SK-N-SH treated with all-trans-retinoic acid at 6 μM for 48 hours (cell line): ENCODE data around the gene CUBN.

ENCODE experiments used
- ATAC-seq: fragments of 200-7000 bp; cut with Tn5 transposase; 3 replicates; pipeline ENCODE4 v1.9.1; 2020; ENCODE audit warnings: mild to moderate bottlenecking, moderate library complexity
- ARNTL ChIP-seq: fragments of 450-650 bp; formaldehyde crosslinking; IDR thresholded peaks from 2 replicates; pipeline ENCODE4 v1.5.0; 2020; ENCODE audit warnings: low read depth, mild to moderate bottlenecking, moderate library complexity, borderline replicate concordance
- BACH2 ChIP-seq: fragments of 250-450 bp; sonication (Bioruptor Pico); IDR thresholded peaks from 2 replicates; pipeline ENCODE4 v1.9.0; 2021; ENCODE audit warnings: mild to moderate bottlenecking, borderline replicate concordance
- CSDC2 ChIP-seq: fragments of 250-450 bp; sonication (Bioruptor Pico); IDR thresholded peaks from 2 replicates; pipeline ENCODE4 v1.5.0; 2020; ENCODE audit warnings: mild to moderate bottlenecking, moderate library complexity
- ESRRG ChIP-seq: fragments of 250-450 bp; sonication (Bioruptor Pico); IDR thresholded peaks from 2 replicates; pipeline ENCODE4 v1.6.1; 2021; ENCODE audit warnings: mild to moderate bottlenecking
- GLIS3 ChIP-seq: fragments of 250-450 bp; sonication (Bioruptor Pico); IDR thresholded peaks from 2 replicates; pipeline ENCODE4 v1.5.0; 2020; ENCODE audit warnings: mild to moderate bottlenecking, moderate library complexity
- ISL1 ChIP-seq: fragments of 250-450 bp; sonication (Bioruptor Pico); IDR thresholded peaks from 2 replicates; pipeline ENCODE4 v2.1.2; 2022; ENCODE audit warnings: mild to moderate bottlenecking, moderate library complexity
- OSR1 ChIP-seq: fragments of 250-450 bp; sonication (Bioruptor Pico); IDR thresholded peaks from 2 replicates; pipeline ENCODE4 v1.8.0; 2022; ENCODE audit warnings: moderate library complexity, mild to moderate bottlenecking, inconsistent platforms
- PPARA ChIP-seq: fragments of 250-450 bp; sonication (Bioruptor Pico); IDR thresholded peaks from 2 replicates; pipeline ENCODE4 v1.5.0; 2020; ENCODE audit warnings: mild to moderate bottlenecking, borderline replicate concordance
- RARB ChIP-seq: fragments of 250-450 bp; sonication (Bioruptor Pico); IDR thresholded peaks from 2 replicates; pipeline ENCODE4 v1.8.0; 2021; ENCODE audit warnings: mild to moderate bottlenecking, moderate library complexity
- SNAI2 ChIP-seq: fragments of 250-450 bp; sonication (Bioruptor Pico); IDR thresholded peaks from 2 replicates; pipeline ENCODE4 v1.5.0; 2020; ENCODE audit warnings: mild to moderate bottlenecking, moderate library complexity
- TOX ChIP-seq: fragments of 250-450 bp; sonication (Bioruptor Pico); IDR thresholded peaks from 2 replicates; pipeline ENCODE4 v1.8.0; 2021; ENCODE audit warnings: mild to moderate bottlenecking, moderate library complexity, borderline replicate concordance
- ZC3H10 ChIP-seq: fragments of 250-450 bp; sonication (Bioruptor Pico); IDR thresholded peaks from 2 replicates; pipeline ENCODE4 v1.5.1; 2021; ENCODE audit warnings: mild to moderate bottlenecking, moderate library complexity
- ZNF565 ChIP-seq: fragments of 450-650 bp; formaldehyde crosslinking; conservative IDR thresholded peaks from 2 replicates; pipeline ENCODE4 v1.5.0; 2020; ENCODE audit warnings: low read depth, mild to moderate bottlenecking, moderate library complexity
- ZNF70 ChIP-seq: fragments of 450-650 bp; formaldehyde crosslinking; IDR thresholded peaks from 2 replicates; pipeline ENCODE4 v1.5.0; 2020; ENCODE audit warnings: mild to moderate bottlenecking, moderate library complexity
- ZNF8 ChIP-seq: fragments of 450-650 bp; formaldehyde crosslinking; IDR thresholded peaks from 2 replicates; pipeline ENCODE4 v1.5.0; 2020; ENCODE audit warnings: mild to moderate bottlenecking, moderate library complexity
- TF ChIP-seq, protein P1 (sequence below): fragments of 250-450 bp; sonication (Bioruptor Pico); IDR thresholded peaks from 2 replicates; pipeline ENCODE4 v1.5.1; 2021; ENCODE audit warnings: mild to moderate bottlenecking, moderate library complexity
- TF ChIP-seq, protein P2 (sequence below): fragments of 250-450 bp; sonication (Bioruptor Pico); IDR thresholded peaks from 2 replicates; pipeline ENCODE4 v1.5.1; 2020; ENCODE audit warnings: low read depth, mild to moderate bottlenecking, moderate library complexity
- TF ChIP-seq, protein P3 (sequence below): fragments of 250-450 bp; sonication (Bioruptor Pico); IDR thresholded peaks from 2 replicates; pipeline ENCODE4 v1.8.0; 2021; ENCODE audit warnings: low read depth, mild to moderate bottlenecking, moderate library complexity, borderline replicate concordance
- TF ChIP-seq, protein P4 (sequence below): fragments of 250-450 bp; sonication (Bioruptor Pico); IDR thresholded peaks from 2 replicates; pipeline ENCODE4 v1.8.0; 2020; ENCODE audit warnings: mild to moderate bottlenecking, moderate library complexity, borderline replicate concordance

CUBN gene

DNA sequence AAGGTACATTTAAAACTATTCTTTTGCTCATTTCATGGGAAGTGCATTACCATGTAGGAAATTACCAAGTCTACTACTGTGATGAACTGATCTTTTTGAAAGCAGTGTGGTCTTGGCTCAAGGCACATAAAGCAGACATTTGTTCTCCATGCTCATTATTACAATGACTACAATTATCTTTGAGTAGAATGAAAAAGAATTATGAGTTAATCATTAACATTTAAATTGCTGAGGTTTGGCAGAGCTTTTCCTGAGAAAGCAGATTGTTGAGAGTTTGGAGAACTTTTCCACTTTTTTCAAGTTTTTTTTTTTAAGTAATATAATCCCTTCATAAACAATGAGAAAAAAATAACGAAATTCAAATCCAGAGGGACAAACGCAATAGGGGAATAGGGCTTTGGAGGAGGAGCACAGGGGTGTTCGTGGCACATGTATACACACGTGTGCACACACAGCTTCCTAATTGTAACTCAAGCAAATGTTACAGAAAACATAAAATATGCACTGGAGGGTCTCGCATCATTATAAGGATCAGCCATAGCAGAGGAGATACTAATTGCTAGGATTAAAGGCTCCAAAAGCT lies 8.9 kb upstream of the CUBN start (continued):
- TF ChIP-seq CSDC2 (CRISPR knock-in tag) (no peak), ARNTL (no peak), ZNF70 (CRISPR knock-in tag) (no peak)
- TF ChIP-seq, all 23 proteins: peak for 0

DNA sequence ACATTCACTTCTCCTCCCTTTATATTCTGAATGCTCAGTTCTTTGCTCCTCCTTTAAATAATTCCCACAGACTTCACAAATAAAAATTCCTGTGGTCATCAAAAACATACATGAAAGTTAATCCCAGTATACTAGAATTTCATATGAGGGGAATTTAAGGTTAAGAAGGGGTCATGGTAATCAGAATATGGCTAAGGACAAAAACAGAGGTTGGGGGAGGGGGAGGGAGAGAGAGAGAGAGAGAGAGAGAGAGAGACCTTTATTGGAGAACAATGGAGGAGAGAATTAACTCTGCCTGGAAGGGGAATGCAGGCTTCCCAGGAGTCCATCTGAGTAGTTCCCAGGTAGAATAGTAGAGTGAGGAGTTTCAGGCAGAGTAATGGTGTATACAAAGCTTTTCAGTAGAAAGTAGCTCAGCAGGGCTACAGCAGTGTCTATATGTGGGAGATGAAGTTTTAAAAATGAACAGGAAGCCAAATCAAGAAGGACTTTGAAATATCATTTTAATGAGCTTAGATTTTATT lies 5.2 kb upstream of the CUBN start:
- no peak for ATAC-seq
- TF ChIP-seq ZC3H10 (CRISPR knock-in tag) = no peak
- no peak for TF ChIP-seq ISL1 (CRISPR knock-in tag)
- TF ChIP-seq, protein P1, sequence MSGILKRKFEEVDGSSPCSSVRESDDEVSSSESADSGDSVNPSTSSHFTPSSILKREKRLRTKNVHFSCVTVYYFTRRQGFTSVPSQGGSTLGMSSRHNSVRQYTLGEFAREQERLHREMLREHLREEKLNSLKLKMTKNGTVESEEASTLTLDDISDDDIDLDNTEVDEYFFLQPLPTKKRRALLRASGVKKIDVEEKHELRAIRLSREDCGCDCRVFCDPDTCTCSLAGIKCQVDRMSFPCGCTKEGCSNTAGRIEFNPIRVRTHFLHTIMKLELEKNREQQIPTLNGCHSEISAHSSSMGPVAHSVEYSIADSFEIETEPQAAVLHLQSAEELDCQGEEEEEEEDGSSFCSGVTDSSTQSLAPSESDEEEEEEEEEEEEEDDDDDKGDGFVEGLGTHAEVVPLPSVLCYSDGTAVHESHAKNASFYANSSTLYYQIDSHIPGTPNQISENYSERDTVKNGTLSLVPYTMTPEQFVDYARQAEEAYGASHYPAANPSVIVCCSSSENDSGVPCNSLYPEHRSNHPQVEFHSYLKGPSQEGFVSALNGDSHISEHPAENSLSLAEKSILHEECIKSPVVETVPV (CRISPR knock-in tag) = no peak

DNA sequence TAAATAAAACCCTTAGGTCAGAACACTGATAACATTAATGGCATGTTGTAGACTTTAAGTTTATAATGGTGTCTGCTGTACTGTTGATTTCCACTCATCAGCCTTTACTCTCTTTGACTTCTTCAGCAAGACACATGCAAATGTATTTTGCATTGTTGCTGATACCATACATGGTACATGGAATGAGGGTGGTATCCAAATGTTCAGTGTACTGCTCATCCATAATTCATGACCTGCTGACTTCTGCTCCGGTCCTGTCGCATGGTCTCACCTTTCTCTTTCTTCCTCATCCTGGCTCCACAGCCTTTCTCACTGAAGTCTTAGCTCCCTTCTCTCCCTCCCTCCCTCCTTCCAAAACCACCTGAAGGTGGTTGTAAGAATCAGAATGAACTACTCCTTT lies 4.7 kb upstream of the CUBN start:
- TF ChIP-seq, protein P2, sequence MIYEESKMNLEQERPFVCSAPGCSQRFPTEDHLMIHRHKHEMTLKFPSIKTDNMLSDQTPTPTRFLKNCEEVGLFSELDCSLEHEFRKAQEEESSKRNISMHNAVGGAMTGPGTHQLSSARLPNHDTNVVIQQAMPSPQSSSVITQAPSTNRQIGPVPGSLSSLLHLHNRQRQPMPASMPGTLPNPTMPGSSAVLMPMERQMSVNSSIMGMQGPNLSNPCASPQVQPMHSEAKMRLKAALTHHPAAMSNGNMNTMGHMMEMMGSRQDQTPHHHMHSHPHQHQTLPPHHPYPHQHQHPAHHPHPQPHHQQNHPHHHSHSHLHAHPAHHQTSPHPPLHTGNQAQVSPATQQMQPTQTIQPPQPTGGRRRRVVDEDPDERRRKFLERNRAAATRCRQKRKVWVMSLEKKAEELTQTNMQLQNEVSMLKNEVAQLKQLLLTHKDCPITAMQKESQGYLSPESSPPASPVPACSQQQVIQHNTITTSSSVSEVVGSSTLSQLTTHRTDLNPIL (CRISPR knock-in tag) = no peak
- no peak for TF ChIP-seq ZNF565 (CRISPR knock-in tag)
- ATAC-seq = no peak

DNA sequence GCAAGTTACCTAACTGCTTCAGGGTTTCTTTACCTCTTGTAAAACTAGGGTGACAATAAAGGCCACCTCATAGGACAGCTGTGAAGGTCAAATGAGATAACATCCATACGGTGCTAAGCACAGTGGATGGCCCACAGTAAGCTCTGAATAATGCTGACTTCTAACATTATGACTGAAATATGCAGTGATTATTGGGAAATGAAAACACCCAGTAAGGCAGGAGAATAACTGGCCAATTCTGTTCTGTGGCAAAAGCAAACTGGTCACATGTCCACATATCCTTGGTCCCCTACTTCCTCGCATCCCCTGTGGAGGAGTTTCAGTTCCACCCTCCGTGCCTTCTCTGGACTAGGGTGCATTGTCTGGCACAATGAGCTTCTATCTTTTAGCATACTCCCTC lies 1.4 kb downstream of the CUBN start:
- TF ChIP-seq ISL1 (CRISPR knock-in tag) (no peak), OSR1 (CRISPR knock-in tag) (no peak), PPARA (CRISPR knock-in tag) (no peak), TOX (CRISPR knock-in tag) (no peak), GLIS3 (CRISPR knock-in tag) (no peak), SNAI2 (no peak), ZNF70 (CRISPR knock-in tag) (no peak), BACH2 (CRISPR knock-in tag) (no peak), ESRRG (CRISPR knock-in tag) (no peak), RARB (CRISPR knock-in tag) (no peak), ZNF565 (CRISPR knock-in tag) (no peak), ZNF8 (CRISPR knock-in tag) (no peak)
- TF ChIP-seq, protein P2 (CRISPR knock-in tag) = no peak
- TF ChIP-seq, protein P3, sequence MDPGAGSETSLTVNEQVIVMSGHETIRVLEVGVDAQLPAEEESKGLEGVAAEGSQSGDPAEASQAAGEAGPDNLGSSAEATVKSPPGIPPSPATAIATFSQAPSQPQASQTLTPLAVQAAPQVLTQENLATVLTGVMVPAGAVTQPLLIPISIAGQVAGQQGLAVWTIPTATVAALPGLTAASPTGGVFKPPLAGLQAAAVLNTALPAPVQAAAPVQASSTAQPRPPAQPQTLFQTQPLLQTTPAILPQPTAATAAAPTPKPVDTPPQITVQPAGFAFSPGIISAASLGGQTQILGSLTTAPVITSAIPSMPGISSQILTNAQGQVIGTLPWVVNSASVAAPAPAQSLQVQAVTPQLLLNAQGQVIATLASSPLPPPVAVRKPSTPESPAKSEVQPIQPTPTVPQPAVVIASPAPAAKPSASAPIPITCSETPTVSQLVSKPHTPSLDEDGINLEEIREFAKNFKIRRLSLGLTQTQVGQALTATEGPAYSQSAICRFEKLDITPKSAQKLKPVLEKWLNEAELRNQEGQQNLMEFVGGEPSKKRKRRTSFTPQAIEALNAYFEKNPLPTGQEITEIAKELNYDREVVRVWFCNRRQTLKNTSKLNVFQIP (CRISPR knock-in tag) = no peak
- TF ChIP-seq, protein P4, sequence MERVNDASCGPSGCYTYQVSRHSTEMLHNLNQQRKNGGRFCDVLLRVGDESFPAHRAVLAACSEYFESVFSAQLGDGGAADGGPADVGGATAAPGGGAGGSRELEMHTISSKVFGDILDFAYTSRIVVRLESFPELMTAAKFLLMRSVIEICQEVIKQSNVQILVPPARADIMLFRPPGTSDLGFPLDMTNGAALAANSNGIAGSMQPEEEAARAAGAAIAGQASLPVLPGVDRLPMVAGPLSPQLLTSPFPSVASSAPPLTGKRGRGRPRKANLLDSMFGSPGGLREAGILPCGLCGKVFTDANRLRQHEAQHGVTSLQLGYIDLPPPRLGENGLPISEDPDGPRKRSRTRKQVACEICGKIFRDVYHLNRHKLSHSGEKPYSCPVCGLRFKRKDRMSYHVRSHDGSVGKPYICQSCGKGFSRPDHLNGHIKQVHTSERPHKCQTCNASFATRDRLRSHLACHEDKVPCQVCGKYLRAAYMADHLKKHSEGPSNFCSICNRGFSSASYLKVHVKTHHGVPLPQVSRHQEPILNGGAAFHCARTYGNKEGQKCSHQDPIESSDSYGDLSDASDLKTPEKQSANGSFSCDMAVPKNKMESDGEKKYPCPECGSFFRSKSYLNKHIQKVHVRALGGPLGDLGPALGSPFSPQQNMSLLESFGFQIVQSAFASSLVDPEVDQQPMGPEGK (CRISPR knock-in tag) = no peak
- ATAC-seq = no peak

DNA sequence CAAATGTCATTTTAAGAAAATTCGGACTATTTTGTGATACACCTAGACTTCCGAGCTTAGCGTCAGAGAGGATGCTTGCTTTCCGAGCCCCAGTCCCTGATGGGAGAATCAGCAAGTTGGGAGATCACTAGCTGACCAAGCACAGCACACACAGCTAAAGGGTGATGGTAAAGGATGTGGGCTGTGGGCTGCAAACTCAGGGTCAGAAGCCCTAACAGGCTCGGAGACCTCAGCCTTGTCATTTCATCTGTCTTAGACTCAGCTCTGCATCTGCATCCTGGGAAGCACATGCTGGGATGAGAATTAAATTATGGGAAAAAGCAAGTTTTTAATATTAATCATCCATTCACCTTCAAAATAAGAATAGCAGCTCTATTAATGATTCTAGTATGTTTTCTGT lies 3.3 kb downstream of the CUBN start:
- no peak for ATAC-seq
- TF ChIP-seq, protein P3 (CRISPR knock-in tag) = no peak
- TF ChIP-seq ESRRG (CRISPR knock-in tag) = no peak
- TF ChIP-seq, protein P1 (CRISPR knock-in tag) = no peak
- no peak for TF ChIP-seq ARNTL
- TF ChIP-seq TOX (CRISPR knock-in tag) = no peak
- TF ChIP-seq ZNF565 (CRISPR knock-in tag) = no peak
- TF ChIP-seq PPARA (CRISPR knock-in tag) = no peak
- no peak for TF ChIP-seq ZNF70 (CRISPR knock-in tag)
- TF ChIP-seq, protein P4 (CRISPR knock-in tag) = no peak
